HUDEP-2 (cell line): ENCODE results near the gene HSPBP1.

Experiments used
- DNase-seq, 76 experiments: peaks; one replicate each; lab custom pipeline; 2025; ENCODE audit not compliant: unreplicated experiment in 76 of 76; lab: John Stamatoyannopoulos, UW

HSPBP1 gene

GRCh38 chr19:55257461-55258420 lies 22.2 kb downstream of the HSPBP1 start:
- peak in 21 of 76 experiments; percentile 18 to 43 (median 31) for DNase-seq

DNA sequence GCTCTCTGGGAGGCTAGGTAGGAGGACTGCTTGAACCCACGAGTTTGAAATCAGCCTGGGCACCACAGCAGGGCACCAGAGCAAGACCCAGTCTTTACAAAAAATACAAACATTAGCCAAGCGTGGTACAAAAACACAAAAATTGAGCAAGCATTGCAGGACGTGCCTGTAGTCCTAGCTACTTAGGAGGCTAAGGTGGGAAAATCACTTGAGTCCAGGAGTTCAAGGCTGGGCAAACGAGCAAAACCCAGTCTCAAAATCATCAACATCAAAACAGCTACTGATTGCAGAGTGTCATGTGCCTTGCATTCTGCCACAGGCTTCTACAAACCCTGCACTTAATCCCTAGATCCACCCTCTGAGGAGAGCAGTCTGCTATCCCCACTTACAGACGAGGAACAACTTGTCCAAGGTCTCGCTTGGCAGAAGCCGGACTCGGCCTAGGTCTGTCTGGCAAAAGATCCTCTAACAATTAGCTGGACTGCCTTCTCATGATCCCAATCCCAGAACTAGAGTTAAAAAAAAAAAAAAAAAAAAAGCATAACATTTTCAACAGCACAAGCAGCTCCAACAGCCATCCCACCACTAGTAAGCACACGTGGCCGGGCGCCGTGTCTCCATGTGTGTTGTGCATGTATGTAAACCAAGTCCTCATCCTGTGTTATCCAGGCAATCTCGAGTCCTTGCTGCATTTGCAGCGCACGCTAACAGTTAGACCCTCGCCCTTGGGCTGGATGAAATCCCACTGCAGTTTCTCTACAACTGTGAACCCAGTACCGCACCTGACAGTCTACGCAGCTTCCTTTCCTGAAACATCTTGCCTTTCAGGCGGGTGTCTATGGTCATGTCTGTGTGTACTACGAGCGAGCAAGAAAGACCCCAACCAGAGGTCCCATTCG lies 23.1 kb downstream of the HSPBP1 start:
- DNase-seq: peak in 13 of 76 experiments; percentile 22 to 48 (median 30)

GRCh38 chr19:55255618-55256423 lies 24.1 kb downstream of the HSPBP1 start:
- peak in 12 of 76 experiments; percentile 10 to 51 (median 28) for DNase-seq

GRCh38 chr19:55254625-55254977 lies 25.3 kb downstream of the HSPBP1 start:
- DNase-seq: no peak

GRCh38 chr19:55253842-55254624 lies 25.9 kb downstream of the HSPBP1 start:
- DNase-seq: peak in 9 of 76 experiments; percentile 12 to 45 (median 27)

- no peak for DNase-seq
Observed at GRCh38 chr19:55252760-55253663, 26.9 kb downstream of the HSPBP1 start.

- peak in 53 of 76 experiments; percentile 17 to 72 (median 42) for DNase-seq
Observed at GRCh38 chr19:55251341-55252081, 28.4 kb downstream of the HSPBP1 start.

- no peak for DNase-seq
Observed at GRCh38 chr19:55250262-55251036, 29.5 kb downstream of the HSPBP1 start.

- DNase-seq: no peak
Observed at GRCh38 chr19:55249841-55250240, 30.1 kb downstream of the HSPBP1 start.

- DNase-seq: no peak
Observed at GRCh38 chr19:55248704-55249103, 31.2 kb downstream of the HSPBP1 start.

- DNase-seq: no peak
Observed at GRCh38 chr19:55248166-55248675, 31.7 kb downstream of the HSPBP1 start.

DNA sequence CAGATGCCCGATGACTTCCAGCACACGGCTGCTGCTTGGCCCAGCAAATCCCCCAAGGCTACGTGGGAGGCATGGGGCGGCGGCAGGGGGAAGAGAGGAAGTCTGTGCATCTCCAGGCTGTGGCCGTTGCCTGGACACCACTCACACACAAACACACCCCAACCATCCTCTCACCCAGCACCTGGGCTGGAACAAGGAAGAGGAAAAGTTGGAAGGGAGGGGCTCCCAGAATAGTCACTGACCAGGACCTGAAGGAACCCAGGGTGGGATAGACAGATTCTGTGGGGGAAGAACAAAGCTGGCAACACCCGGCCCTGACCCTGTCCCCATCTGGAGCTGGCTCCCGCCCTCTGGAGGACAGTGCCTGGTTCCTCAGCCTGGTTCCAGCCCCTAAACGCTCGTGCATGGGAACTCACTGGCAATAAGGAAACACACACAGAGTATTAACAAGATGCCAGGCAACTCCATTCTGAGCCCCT lies 32.2 kb downstream of the HSPBP1 start:
- peak in 1 of 76 experiments; percentile 18 for DNase-seq

- DNase-seq: no peak
Observed at GRCh38 chr19:55246462-55247451, 33.2 kb downstream of the HSPBP1 start.

GRCh38 chr19:55245236-55245904 lies 34.5 kb downstream of the HSPBP1 start:
- no peak for DNase-seq
